ENCODE measurements around the gene CNGA3.

DNA sequence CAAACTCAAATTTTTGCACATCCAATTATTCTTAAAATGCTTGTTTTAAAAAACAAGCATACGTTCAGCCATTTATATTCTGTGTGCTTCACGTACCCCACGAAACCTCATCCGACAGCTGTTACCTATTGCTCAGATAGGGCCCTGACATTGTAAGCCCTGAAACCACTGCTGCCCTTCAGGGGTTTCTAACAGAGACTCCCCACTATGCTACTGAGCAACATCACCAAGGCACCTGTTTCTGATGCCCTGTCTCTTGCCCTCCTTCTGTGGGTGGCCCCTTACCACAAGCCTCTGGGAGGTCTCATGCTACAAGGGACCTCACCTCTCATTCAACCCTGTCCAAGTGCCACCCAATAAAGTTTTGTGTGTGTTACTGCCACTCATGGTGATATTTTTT, 18.5 kb upstream of the CNGA3 start:
- TF ChIP-seq BHLHE40 (IDR thresholded peaks at IDR 0.05; ENCODE audit: borderline replicate concordance in 1 of 2, low read depth in 2 of 2, low read length in 1 of 2) (no peak), CEBPB (IDR thresholded peaks at IDR 0.05; ENCODE audit: borderline replicate concordance in 1 of 2, low read depth in 2 of 2, low read length in 2 of 2) (no peak), RAD51 (IDR thresholded peaks at IDR 0.05) (no peak), KAT2A (conservative IDR thresholded peaks at IDR 0.05; ENCODE audit: control insufficient read depth, low read depth, low read length) (no peak), POLR2AphosphoS5 (IDR thresholded peaks at IDR 0.05; ENCODE audit: low read length) (no peak), POLR2A (IDR thresholded peaks at IDR 0.05; ENCODE audit: low read depth, low read length) (no peak), SIN3A (IDR thresholded peaks at IDR 0.05; ENCODE audit: low read depth, low read length) (no peak)
- TF ChIP-seq, protein P1, sequence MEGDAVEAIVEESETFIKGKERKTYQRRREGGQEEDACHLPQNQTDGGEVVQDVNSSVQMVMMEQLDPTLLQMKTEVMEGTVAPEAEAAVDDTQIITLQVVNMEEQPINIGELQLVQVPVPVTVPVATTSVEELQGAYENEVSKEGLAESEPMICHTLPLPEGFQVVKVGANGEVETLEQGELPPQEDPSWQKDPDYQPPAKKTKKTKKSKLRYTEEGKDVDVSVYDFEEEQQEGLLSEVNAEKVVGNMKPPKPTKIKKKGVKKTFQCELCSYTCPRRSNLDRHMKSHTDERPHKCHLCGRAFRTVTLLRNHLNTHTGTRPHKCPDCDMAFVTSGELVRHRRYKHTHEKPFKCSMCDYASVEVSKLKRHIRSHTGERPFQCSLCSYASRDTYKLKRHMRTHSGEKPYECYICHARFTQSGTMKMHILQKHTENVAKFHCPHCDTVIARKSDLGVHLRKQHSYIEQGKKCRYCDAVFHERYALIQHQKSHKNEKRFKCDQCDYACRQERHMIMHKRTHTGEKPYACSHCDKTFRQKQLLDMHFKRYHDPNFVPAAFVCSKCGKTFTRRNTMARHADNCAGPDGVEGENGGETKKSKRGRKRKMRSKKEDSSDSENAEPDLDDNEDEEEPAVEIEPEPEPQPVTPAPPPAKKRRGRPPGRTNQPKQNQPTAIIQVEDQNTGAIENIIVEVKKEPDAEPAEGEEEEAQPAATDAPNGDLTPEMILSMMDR (IDR thresholded peaks at IDR 0.05 in 2 of 3, conservative IDR thresholded peaks at IDR 0.05 in 1 of 3; ENCODE audit: control insufficient read depth in 2 of 3, extremely low read depth in 1 of 3, insufficient read depth in 1 of 3, low read depth in 3 of 3, low read length in 3 of 3), result no peak
- TF ChIP-seq, protein P2, sequence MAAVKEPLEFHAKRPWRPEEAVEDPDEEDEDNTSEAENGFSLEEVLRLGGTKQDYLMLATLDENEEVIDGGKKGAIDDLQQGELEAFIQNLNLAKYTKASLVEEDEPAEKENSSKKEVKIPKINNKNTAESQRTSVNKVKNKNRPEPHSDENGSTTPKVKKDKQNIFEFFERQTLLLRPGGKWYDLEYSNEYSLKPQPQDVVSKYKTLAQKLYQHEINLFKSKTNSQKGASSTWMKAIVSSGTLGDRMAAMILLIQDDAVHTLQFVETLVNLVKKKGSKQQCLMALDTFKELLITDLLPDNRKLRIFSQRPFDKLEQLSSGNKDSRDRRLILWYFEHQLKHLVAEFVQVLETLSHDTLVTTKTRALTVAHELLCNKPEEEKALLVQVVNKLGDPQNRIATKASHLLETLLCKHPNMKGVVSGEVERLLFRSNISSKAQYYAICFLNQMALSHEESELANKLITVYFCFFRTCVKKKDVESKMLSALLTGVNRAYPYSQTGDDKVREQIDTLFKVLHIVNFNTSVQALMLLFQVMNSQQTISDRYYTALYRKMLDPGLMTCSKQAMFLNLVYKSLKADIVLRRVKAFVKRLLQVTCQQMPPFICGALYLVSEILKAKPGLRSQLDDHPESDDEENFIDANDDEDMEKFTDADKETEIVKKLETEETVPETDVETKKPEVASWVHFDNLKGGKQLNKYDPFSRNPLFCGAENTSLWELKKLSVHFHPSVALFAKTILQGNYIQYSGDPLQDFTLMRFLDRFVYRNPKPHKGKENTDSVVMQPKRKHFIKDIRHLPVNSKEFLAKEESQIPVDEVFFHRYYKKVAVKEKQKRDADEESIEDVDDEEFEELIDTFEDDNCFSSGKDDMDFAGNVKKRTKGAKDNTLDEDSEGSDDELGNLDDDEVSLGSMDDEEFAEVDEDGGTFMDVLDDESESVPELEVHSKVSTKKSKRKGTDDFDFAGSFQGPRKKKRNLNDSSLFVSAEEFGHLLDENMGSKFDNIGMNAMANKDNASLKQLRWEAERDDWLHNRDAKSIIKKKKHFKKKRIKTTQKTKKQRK (IDR thresholded peaks at IDR 0.05; ENCODE audit: low read depth, low read length), result no peak
- TF ChIP-seq, protein P3, sequence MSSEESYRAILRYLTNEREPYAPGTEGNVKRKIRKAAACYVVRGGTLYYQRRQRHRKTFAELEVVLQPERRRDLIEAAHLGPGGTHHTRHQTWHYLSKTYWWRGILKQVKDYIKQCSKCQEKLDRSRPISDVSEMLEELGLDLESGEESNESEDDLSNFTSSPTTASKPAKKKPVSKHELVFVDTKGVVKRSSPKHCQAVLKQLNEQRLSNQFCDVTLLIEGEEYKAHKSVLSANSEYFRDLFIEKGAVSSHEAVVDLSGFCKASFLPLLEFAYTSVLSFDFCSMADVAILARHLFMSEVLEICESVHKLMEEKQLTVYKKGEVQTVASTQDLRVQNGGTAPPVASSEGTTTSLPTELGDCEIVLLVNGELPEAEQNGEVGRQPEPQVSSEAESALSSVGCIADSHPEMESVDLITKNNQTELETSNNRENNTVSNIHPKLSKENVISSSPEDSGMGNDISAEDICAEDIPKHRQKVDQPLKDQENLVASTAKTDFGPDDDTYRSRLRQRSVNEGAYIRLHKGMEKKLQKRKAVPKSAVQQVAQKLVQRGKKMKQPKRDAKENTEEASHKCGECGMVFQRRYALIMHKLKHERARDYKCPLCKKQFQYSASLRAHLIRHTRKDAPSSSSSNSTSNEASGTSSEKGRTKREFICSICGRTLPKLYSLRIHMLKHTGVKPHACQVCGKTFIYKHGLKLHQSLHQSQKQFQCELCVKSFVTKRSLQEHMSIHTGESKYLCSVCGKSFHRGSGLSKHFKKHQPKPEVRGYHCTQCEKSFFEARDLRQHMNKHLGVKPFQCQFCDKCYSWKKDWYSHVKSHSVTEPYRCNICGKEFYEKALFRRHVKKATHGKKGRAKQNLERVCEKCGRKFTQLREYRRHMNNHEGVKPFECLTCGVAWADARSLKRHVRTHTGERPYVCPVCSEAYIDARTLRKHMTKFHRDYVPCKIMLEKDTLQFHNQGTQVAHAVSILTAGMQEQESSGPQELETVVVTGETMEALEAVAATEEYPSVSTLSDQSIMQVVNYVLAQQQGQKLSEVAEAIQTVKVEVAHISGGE (CRISPR knock-in tag; IDR thresholded peaks at IDR 0.05), result no peak
